KMS-11 (cell line): ENCODE measurements around the gene SMCHD1.
"Not testable (repeated sequence)": the region's sequence is repeated elsewhere in the genome, so short reads cannot be mapped to it uniquely, and the experiment has no call there.

Source experiments
- H2AFZ ChIP-seq: fragments of 200-600 bp; sonication (generic); 2 replicates; pipeline ENCODE4 v1.6.1; 2016; ENCODE audit warnings: antibody characterized with exemption, mixed run types, low read depth
- H3K27ac ChIP-seq: fragments of 200-600 bp; sonication (generic); 2 replicates; pipeline ENCODE4 v1.6.1; 2016; ENCODE audit warnings: mild to moderate bottlenecking, mixed run types
- H3K27me3 ChIP-seq: fragments of 200-600 bp; sonication (generic); 2 replicates; pipeline ENCODE4 v1.6.1; 2017; ENCODE audit warnings: mild to moderate bottlenecking, low read depth, mixed run types, moderate library complexity; ENCODE audit not compliant: insufficient read depth
- H3K36me3 ChIP-seq: fragments of 200-600 bp; sonication (generic); 2 replicates; pipeline ENCODE4 v1.6.1; 2017; ENCODE audit warnings: mild to moderate bottlenecking, mixed run types; ENCODE audit not compliant: insufficient read depth
- H3K4me1 ChIP-seq: fragments of 200-600 bp; sonication (generic); 2 replicates; pipeline ENCODE4 v1.6.1; 2016; ENCODE audit warnings: mild to moderate bottlenecking, low read depth, mixed run types; ENCODE audit not compliant: poor library complexity, severe bottlenecking
- H3K4me2 ChIP-seq: fragments of 200-600 bp; sonication (generic); 2 replicates; pipeline ENCODE4 v1.7.0; 2016; ENCODE audit warnings: mild to moderate bottlenecking, mixed run types
- H3K4me3 ChIP-seq: fragments of 200-600 bp; sonication (generic); IDR thresholded peaks from 2 replicates; pipeline ENCODE4 v1.6.1; 2017; ENCODE audit warnings: low read depth, low read length, mixed read lengths; ENCODE audit not compliant: insufficient read depth
- H3K79me2 ChIP-seq: fragments of 200-600 bp; sonication (generic); 2 replicates; pipeline ENCODE4 v1.6.1; 2016; ENCODE audit warnings: low read depth, mixed run types; ENCODE audit not compliant: insufficient read depth
- H3K9ac ChIP-seq: fragments of 200-600 bp; sonication (generic); 2 replicates; pipeline ENCODE4 v1.6.1; 2016; ENCODE audit warnings: mild to moderate bottlenecking, mixed run types
- H4K20me1 ChIP-seq: fragments of 200-600 bp; sonication (generic); 2 replicates; pipeline ENCODE4 v1.6.1; 2016; ENCODE audit warnings: mild to moderate bottlenecking, mixed run types; ENCODE audit not compliant: insufficient read depth
- TF ChIP-seq, protein P1 (sequence below): fragments of 200-600 bp; sonication (generic); conservative IDR thresholded peaks from 2 replicates; pipeline ENCODE4 v1.6.1; 2017; ENCODE audit warnings: low read depth, mild to moderate bottlenecking, antibody characterized with exemption, low read length, moderate library complexity, mixed read lengths

Gene SMCHD1

DNA sequence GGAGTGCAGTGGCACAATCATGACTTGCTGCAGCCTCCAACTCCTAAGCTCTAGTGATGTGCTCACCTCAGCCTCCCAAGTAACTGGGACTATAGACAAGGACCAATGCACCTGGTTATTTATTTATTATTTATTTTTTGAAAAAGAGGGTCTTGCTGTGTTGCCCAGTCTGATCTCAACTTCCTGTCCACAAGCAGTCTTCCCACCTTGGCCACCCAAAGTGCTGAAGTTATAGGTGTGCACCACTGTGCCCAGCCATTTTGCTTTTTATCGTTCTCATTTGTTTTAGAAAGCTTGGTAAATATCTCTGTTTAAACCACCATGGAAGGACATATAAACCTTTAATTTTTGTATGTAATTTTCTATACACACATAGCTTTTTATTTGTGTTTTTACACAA, 74.2 kb downstream of the SMCHD1 start:
- peaks cover 21% of the 10 kb centered on the region for H3K4me1 ChIP-seq
- H3K4me3 ChIP-seq = no peak overlapping the region
- no peak overlapping the region for H3K27ac ChIP-seq
- H3K27me3 ChIP-seq = no peaks in the 10 kb centered on the region
- no peak overlapping the region for H2AFZ ChIP-seq
- no peaks in the 10 kb centered on the region for H3K79me2 ChIP-seq
- no peak overlapping the region for H3K9ac ChIP-seq
- no peak overlapping the region for H3K4me2 ChIP-seq
- TF ChIP-seq, protein P1, sequence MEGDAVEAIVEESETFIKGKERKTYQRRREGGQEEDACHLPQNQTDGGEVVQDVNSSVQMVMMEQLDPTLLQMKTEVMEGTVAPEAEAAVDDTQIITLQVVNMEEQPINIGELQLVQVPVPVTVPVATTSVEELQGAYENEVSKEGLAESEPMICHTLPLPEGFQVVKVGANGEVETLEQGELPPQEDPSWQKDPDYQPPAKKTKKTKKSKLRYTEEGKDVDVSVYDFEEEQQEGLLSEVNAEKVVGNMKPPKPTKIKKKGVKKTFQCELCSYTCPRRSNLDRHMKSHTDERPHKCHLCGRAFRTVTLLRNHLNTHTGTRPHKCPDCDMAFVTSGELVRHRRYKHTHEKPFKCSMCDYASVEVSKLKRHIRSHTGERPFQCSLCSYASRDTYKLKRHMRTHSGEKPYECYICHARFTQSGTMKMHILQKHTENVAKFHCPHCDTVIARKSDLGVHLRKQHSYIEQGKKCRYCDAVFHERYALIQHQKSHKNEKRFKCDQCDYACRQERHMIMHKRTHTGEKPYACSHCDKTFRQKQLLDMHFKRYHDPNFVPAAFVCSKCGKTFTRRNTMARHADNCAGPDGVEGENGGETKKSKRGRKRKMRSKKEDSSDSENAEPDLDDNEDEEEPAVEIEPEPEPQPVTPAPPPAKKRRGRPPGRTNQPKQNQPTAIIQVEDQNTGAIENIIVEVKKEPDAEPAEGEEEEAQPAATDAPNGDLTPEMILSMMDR = no peak
- no peaks in the 10 kb centered on the region for H4K20me1 ChIP-seq
- peaks cover 11% of the 10 kb centered on the region; the same call in 1 of the 2 replicates for H3K36me3 ChIP-seq

DNA sequence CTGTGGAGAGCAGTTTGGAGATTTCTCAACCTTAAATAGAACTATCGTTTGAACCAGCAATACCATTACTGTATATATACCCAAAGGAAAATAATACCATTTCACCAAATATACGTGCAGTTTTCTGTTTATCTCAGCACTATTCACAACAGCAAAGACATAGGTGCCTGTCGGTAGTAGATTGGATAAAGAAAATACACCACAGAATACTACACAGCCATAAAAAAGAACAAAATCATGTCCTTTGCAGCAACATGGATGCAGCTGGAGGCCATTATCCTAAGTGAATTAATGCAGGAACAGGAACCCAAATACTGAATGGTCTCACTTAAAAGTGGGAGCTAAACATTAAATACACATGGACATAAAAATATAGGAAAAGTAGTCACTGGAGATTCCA, 81.3 kb downstream of the SMCHD1 start:
- TF ChIP-seq, protein P1 = no peak
- H3K4me3 ChIP-seq = no peak overlapping the region
- H3K4me1 ChIP-seq = no peaks in the 10 kb centered on the region
- H3K27me3 ChIP-seq = no peaks in the 10 kb centered on the region
- no peak overlapping the region for H3K9ac ChIP-seq
- H3K27ac ChIP-seq = no peak overlapping the region
- peaks cover 18% of the 10 kb centered on the region; the same call in 1 of the 2 replicates for H3K36me3 ChIP-seq
- H2AFZ ChIP-seq = no peak overlapping the region
- no peak overlapping the region for H3K4me2 ChIP-seq
- no peaks in the 10 kb centered on the region for H3K79me2 ChIP-seq
- no peaks in the 10 kb centered on the region for H4K20me1 ChIP-seq

DNA sequence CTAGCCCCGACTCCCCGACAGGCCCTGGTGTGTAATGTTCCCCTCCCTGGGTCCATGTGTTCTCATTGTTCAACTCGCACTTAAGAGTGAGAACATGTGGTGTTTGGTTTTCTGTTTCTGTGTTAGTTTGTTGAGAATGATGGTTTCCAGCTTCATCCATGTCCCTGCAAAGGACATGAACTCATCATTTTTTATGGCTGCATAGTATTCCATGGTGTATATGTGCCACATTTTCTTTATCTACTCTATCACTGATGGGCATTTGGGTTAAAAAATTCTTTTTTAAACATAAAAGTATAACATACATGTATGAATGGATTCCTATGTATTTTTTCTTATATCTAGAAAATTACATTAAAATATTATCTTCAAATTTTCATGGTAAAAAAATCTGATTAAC, 84.6 kb downstream of the SMCHD1 start:
- not testable (repeated sequence) for H3K4me3 ChIP-seq, H3K4me2 ChIP-seq, H3K27me3 ChIP-seq, H3K27ac ChIP-seq, H4K20me1 ChIP-seq, H3K79me2 ChIP-seq, H3K4me1 ChIP-seq, H3K9ac ChIP-seq, H2AFZ ChIP-seq
- peaks cover 11% of the 10 kb centered on the region; the same call in 1 of the 2 replicates for H3K36me3 ChIP-seq

DNA sequence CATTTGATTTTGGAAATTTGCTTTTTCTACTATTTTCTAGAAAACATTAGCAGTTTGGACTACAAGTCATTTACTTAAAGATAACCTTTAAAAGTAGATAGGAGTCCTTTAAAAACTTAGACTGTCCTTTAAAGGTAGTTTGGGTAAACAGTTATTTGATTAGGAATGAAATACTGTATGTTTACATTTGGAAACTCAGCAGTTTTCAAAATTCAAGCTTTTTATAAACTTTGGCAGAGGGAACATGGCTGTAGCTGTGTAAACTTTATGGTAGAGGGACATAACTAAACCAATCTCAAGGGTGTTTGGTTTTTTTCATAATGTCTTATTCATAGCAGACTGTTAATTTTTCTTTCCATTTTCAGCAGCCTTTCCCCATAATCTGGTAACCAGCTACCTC, 90.7 kb downstream of the SMCHD1 start:
- no peak overlapping the region for H3K4me2 ChIP-seq
- no peak overlapping the region for H3K4me3 ChIP-seq
- H3K27ac ChIP-seq = no peak overlapping the region
- no peak overlapping the region for H2AFZ ChIP-seq
- no peaks in the 10 kb centered on the region for H3K27me3 ChIP-seq
- H3K4me1 ChIP-seq = peaks cover 31% of the 10 kb centered on the region
- H3K36me3 ChIP-seq = peaks cover 16% of the 10 kb centered on the region; the same call in 1 of the 2 replicates
- no peak overlapping the region for H3K9ac ChIP-seq
- no peaks in the 10 kb centered on the region for H4K20me1 ChIP-seq
- TF ChIP-seq, protein P1 = no peak
- no peaks in the 10 kb centered on the region for H3K79me2 ChIP-seq

DNA sequence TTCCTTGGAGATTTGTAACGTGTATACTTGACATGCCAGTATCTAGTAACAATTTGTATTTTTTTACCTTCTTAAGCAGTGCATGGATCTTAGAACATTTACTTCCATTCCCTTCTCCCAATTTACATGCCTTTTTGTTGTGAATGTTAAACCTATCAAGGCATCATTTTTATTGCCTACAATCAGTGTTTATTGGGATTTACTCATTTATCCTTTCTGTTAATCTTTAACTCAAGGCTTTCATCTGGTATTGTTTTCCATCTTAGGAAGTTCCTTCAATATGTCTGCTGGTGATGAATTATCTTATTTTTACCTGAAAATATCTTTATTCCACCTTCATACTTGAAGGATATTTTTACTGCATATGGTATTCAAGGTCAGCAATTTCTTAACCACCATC, 102.8 kb downstream of the SMCHD1 start:
- H3K4me3 ChIP-seq = no peak overlapping the region
- peaks cover 18% of the 10 kb centered on the region for H3K4me1 ChIP-seq
- no peaks in the 10 kb centered on the region for H4K20me1 ChIP-seq
- H3K27me3 ChIP-seq = no peaks in the 10 kb centered on the region
- H3K27ac ChIP-seq = no peak overlapping the region
- TF ChIP-seq, protein P1 = no peak
- no peaks in the 10 kb centered on the region for H3K79me2 ChIP-seq
- no peak overlapping the region for H2AFZ ChIP-seq
- no peaks in the 10 kb centered on the region for H3K36me3 ChIP-seq
- H3K9ac ChIP-seq = no peak overlapping the region
- H3K4me2 ChIP-seq = 0 out of 2 replicates have a peak overlapping the region, but pooled peaks have one; percentile 16
